UCSD-AML1 (cell line): ENCODE measurements around the gene SWT1.
A peak's percentile ranks its signal among the peaks of the same experiment; 100 is the strongest.
"Not testable (repeated sequence)": the region's sequence is repeated elsewhere in the genome, so short reads cannot be mapped to it uniquely, and the experiment has no call there.

Source experiments
- DNase-seq: peaks from one replicate; lab custom pipeline; 2025; ENCODE audit not compliant: unreplicated experiment; lab: John Stamatoyannopoulos, UW

Gene SWT1

GRCh38 chr1:185318431-185319138, 161.6 kb downstream of the SWT1 start:
- DNase-seq, result no peak

- no peak for DNase-seq
Observed at GRCh38 chr1:185319139-185319475, 162.1 kb downstream of the SWT1 start.

GRCh38 chr1:185321104-185321503, 164.1 kb downstream of the SWT1 start:
- DNase-seq, result not testable (repeated sequence)

DNA sequence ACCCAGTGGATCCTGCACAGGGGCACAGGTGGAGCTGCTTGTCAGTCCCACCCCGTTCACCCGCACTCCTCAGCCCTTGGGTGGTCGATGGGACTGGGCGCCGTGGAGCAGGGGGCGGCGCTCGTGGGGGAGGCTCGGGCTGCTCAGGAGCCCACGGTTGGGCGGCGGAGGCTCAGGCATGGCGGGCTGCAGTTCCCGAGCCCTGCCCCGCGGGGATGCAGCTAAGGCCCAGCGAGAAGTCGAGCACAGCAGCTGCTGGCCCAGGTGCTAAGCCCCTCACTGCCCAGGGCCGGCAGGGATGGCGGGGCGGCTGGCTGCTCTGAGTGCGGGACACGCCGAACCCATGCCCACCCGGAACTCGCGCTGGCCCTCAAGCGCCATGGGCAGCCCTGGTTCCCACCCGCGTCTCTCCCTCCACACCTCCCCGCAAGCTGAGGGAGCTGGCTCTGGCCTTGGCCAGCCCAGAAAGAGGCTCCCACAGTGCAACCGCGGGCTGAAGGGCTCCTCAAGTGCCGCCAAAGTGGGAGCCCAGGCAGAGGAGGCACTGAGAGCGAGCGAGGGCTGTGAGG, 164.8 kb downstream of the SWT1 start:
- not testable (repeated sequence) for DNase-seq

- DNase-seq, result no peak
Observed at GRCh38 chr1:185322636-185323035, 165.7 kb downstream of the SWT1 start.

GRCh38 chr1:185324118-185324517, 167.2 kb downstream of the SWT1 start:
- DNase-seq, result no peak

- DNase-seq, result no peak
Observed at GRCh38 chr1:185325413-185325812, 168.4 kb downstream of the SWT1 start.

- DNase-seq, result no peak
Observed at GRCh38 chr1:185328255-185328654, 171.3 kb downstream of the SWT1 start.

DNA sequence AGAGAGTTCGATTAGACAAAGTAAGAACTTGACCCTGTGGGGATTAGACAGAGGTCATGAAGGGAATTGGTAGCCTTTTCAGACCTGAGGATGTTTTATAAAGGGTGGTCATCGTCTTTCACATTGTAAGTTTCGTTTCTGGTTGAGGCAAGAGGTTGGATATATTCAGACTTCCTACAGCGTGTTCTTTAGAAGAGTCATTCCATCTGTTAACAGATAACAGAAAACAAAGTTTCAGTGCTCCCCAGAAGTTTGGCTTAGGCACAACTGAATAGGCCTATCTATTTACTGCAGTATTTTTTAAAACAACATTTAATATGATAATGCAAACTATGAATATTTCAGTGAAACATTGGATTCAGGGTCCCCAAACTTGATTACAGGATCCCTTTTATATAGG, 177.2 kb downstream of the SWT1 start:
- no peak for DNase-seq

DNA sequence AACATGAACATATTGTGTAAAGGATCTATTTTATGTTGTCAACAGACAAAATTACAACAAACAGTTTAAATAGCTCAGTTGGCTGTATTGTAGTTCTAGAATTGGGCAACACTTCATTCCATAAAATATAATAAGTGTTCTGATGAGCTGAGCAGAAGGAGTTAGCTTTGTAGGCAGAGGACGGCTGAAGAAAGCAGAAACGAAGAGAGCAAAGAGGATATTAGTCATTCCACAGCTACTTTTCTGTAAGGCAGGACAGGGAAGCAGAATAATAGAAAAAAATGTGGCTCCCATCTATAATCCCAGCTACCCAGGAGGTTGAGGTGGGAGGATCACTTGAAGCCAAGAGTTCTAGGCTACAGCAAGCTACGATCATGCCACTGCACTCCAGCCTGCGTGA, 180.3 kb downstream of the SWT1 start:
- DNase-seq, result no peak

DNA sequence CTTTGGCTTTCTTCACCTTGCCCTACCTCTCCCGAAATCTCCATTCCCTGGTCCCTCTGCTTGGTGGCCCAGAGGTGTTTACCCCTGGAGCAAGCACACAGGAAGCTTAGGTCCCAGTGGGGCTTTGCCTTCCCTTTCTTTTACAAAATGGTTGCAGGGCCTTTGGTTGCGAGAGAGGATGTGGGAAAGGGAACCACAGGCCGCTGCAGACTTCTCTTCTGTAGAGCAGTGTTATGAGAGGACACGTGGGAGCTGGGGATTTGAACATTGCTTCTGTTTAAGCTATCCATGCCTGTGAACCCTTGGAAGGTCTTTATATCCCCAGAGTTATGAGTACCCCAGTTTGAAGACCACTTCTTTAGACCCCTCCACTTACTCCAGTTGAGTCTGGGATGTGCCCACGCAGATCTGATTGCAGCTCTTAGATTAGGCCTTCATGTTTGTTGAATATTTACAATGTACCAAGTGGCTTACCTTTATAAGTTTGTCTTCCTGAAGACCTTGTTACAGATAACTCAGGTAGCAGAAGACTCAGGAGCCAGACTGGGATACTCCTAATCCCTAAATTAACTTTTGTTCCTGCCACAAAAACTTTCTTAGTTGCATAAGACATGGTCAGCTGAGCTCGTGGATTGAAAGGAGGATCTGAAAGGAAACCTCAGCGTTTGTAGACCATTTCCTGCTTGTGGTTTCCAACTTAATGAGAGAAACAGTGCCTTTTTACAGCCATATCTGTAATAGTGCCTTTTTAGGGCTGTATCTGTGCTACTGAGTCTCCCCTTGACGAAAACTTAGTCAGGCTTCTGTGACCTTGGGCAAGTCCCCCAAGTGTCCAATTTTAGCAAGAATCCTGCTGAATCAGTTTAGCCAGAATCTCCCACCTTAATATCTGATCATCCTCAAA, 182.0 kb downstream of the SWT1 start:
- peak; percentile 68 for DNase-seq

- no peak for DNase-seq
Observed at GRCh38 chr1:185341196-185341781, 184.3 kb downstream of the SWT1 start.
